ENCODE results near the gene CES2.

GRCh38 chr16:66931665-66932064 lies 3.7 kb upstream of the CES2 start:
- TF ChIP-seq POLR2A (IDR thresholded peaks at IDR 0.05; ENCODE audit: low read length), result no peak
- no peak for TF ChIP-seq GATA1 (IDR thresholded peaks at IDR 0.05; ENCODE audit: low read depth, low read length)

Measured in erythroblast (primary cell).